ENCODE measurements around the gene XPO6. TPM values are rescaled to one million over a fixed set of nuclear protein-coding genes. Genes with fewer than 3 reads are reported as not detected.

The XPO6 gene
- total RNA-seq, 1 donor from 2014 or later: 84.8 TPM

DNA sequence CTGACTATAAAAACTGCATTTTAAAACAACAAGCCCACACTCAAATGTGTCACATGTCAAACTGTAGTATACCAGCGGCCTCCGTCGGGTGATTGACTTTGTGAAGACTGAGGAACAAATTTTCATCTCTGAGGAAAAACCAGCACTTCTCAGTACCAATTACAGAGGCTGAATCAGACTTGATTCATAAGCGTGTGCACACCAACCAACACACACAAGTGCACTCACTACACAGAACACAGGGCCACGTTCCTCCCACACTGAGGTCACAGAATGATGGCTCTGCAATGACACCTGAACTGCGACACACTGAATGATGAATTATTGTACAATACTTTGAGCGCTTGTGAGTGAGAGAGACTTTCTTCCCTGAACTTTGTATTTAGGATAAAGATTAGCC is 29.6 kb downstream of the XPO6 start:
- FAIRE-seq (no peak), DNase-seq (ENCODE audit: low read depth) (no peak)
- H3K27me3 ChIP-seq (ENCODE audit: control insufficient read depth, insufficient read depth, low read length): no peaks in the 10 kb centered on the region
- TF ChIP-seq, protein P1, sequence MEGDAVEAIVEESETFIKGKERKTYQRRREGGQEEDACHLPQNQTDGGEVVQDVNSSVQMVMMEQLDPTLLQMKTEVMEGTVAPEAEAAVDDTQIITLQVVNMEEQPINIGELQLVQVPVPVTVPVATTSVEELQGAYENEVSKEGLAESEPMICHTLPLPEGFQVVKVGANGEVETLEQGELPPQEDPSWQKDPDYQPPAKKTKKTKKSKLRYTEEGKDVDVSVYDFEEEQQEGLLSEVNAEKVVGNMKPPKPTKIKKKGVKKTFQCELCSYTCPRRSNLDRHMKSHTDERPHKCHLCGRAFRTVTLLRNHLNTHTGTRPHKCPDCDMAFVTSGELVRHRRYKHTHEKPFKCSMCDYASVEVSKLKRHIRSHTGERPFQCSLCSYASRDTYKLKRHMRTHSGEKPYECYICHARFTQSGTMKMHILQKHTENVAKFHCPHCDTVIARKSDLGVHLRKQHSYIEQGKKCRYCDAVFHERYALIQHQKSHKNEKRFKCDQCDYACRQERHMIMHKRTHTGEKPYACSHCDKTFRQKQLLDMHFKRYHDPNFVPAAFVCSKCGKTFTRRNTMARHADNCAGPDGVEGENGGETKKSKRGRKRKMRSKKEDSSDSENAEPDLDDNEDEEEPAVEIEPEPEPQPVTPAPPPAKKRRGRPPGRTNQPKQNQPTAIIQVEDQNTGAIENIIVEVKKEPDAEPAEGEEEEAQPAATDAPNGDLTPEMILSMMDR (IDR thresholded peaks at IDR 0.05; ENCODE audit: insufficient read depth, low read length, severe bottlenecking): no peak
- peaks cover 9% of the 10 kb centered on the region for H3K36me3 ChIP-seq (ENCODE audit: control insufficient read depth, insufficient read depth, low read length)
- no peak overlapping the region for H3K4me3 ChIP-seq (ENCODE audit: low read depth, low read length)

GRCh38 chr16:28181515-28181914 is 30.2 kb downstream of the XPO6 start:
- Histone ChIP-seq H3K27me3 (ENCODE audit: control insufficient read depth, insufficient read depth, low read length) (no peaks in the 10 kb centered on the region), H3K4me3 (ENCODE audit: low read depth, low read length) (no peak overlapping the region), H3K36me3 (ENCODE audit: control insufficient read depth, insufficient read depth, low read length) (peaks cover 9% of the 10 kb centered on the region)
- DNase-seq (ENCODE audit: low read depth) (peak; percentile 81), FAIRE-seq (no peak)
- TF ChIP-seq, protein P1 (IDR thresholded peaks at IDR 0.05; ENCODE audit: insufficient read depth, low read length, severe bottlenecking): no peak

GRCh38 chr16:28180655-28181460 is 30.9 kb downstream of the XPO6 start:
- Histone ChIP-seq H3K27me3 (ENCODE audit: control insufficient read depth, insufficient read depth, low read length) (no peaks in the 10 kb centered on the region), H3K36me3 (ENCODE audit: control insufficient read depth, insufficient read depth, low read length) (peaks cover 9% of the 10 kb centered on the region), H3K4me3 (ENCODE audit: low read depth, low read length) (no peak overlapping the region)
- TF ChIP-seq, protein P1 (IDR thresholded peaks at IDR 0.05; ENCODE audit: insufficient read depth, low read length, severe bottlenecking): no peak
- no peak for DNase-seq (ENCODE audit: low read depth)
- FAIRE-seq: no peak

DNA sequence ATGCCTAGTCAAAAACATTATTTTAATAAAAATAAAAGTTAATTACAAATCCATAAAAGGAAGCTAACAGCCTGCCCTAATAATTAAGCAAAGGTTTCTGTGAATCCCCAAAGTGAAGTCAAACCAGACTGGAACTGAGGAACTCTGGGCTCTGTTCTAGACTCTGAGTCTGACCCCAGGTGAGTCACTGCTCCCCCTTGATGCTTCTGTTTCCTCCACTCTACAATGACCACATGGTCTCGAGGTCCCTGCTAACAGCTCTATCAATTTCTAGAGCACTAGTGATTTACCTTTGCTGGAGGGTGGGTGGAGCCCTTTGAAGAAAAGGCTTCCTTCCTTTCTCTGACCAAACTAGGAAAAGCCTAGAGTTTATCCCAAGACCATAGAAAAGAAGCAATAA is 32.4 kb downstream of the XPO6 start:
- TF ChIP-seq, protein P1 (IDR thresholded peaks at IDR 0.05; ENCODE audit: insufficient read depth, low read length, severe bottlenecking): no peak
- Histone ChIP-seq H3K36me3 (ENCODE audit: control insufficient read depth, insufficient read depth, low read length) (peaks cover 12% of the 10 kb centered on the region), H3K27me3 (ENCODE audit: control insufficient read depth, insufficient read depth, low read length) (no peaks in the 10 kb centered on the region), H3K4me3 (ENCODE audit: low read depth, low read length) (no peak overlapping the region)
- no peak for FAIRE-seq
- no peak for DNase-seq (ENCODE audit: low read depth)

DNA sequence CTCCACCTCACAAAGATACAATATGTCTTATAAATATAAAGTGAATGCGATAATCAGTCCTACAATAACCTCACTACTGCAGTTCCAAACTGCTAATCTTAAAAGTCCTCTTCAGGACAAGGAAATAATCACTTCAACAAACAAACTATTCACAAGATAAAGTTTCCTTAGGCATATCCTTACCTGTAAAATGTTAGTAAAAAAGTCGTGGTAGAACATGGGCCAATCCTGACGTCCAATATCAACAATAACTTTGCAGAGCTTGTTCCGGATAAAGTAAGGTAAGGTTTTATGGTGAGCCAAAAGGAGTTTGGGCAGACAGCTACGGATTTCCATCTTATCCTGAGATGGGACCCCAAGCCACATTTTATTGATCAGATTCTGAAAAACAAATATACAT is 36.0 kb downstream of the XPO6 start:
- FAIRE-seq (no peak), DNase-seq (ENCODE audit: low read depth) (no peak)
- TF ChIP-seq, protein P1 (IDR thresholded peaks at IDR 0.05; ENCODE audit: insufficient read depth, low read length, severe bottlenecking): no peak
- peaks cover 11% of the 10 kb centered on the region for H3K36me3 ChIP-seq (ENCODE audit: control insufficient read depth, insufficient read depth, low read length)
- H3K4me3 ChIP-seq (ENCODE audit: low read depth, low read length): no peak overlapping the region
- no peaks in the 10 kb centered on the region for H3K27me3 ChIP-seq (ENCODE audit: control insufficient read depth, insufficient read depth, low read length)

DNA sequence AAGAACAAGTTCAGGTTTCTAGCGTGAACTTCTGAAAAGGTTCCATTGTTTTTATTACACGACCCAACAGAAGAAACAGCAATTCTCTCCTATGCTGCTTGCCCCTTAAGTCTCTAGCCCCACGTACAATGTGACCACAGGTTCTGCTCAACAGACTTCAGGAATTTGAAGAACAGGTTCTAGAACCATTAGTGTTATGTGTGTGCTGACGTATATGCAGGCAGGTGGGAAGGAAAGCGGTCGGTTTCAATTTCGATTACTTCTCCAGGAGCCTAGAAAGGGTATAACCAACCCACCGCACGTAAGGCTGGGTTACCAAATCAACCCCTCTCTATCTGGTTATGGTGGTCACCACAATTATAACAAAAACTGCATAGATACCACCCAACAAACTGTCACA is 39.4 kb downstream of the XPO6 start:
- Histone ChIP-seq H3K27me3 (ENCODE audit: control insufficient read depth, insufficient read depth, low read length) (no peaks in the 10 kb centered on the region), H3K4me3 (ENCODE audit: low read depth, low read length) (no peak overlapping the region), H3K36me3 (ENCODE audit: control insufficient read depth, insufficient read depth, low read length) (peaks cover 10% of the 10 kb centered on the region)
- DNase-seq (ENCODE audit: low read depth): no peak
- no peak for FAIRE-seq
- TF ChIP-seq, protein P1 (IDR thresholded peaks at IDR 0.05; ENCODE audit: insufficient read depth, low read length, severe bottlenecking): no peak

Data from bronchial epithelial cell (primary cell).